K562 (cell line): ENCODE measurements around the gene ZNF672. TPM values are rescaled to one million over a fixed set of nuclear protein-coding genes. Genes with fewer than 3 reads are reported as not detected.

ENCODE experiments used
- ATAC-seq: fragments of 200-7000 bp; cut with Tn5 transposase; 3 replicates; pipeline ENCODE4 v1.9.1; 2020; ENCODE audit warnings: moderate library complexity
- BruUV-seq: library from RNA; stranded (reverse); fragments of 400-500 nt; replicated peaks from 2 replicates; lab custom pipeline; 2021; lab: Mats Ljungman, UMichigan
- CTCF ChIA-PET: fragments of 300-600 bp; formaldehyde crosslinking; extraction: SDS; loops from one replicate; lab custom pipeline; 2021; ENCODE audit warnings: low intra/inter-chr PET ratio; lab: Yijun Ruan, JAX
- POLR2A ChIA-PET: fragments of 300-600, 350-650 bp; sonication (Branson Sonifier 250); formaldehyde crosslinking; extraction: SDS; loops from one replicate; lab custom pipeline; 2021; ENCODE audit warnings: antibody characterized with exemption, inconsistent platforms; lab: Yijun Ruan, JAX
- DNase-seq, 4 experiments: peaks; one replicate each; pipeline versions ENCODE4 v3.0.0 to v3.0.0-alpha.2; 2011 to 2018; ENCODE audit warnings: low spot score in 3 of 4, mixed read lengths in 3 of 4; ENCODE audit errors: extremely low read depth in 1 of 4
- FAIRE-seq: peaks from 2 replicates; lab custom pipeline; 2011; peaks lifted over from hg19 to GRCh38; lab: Jason Lieb, UNC
- H2AFZ ChIP-seq: 2 replicates; pipeline ENCODE4 v1.6.0; 2011; ENCODE audit warnings: low read depth, low read length, control low read depth, inconsistent platforms
- H3K27ac ChIP-seq: fragments of 200-600 bp; 3 replicates; pipeline ENCODE4 v1.8.0; 2011; ENCODE audit warnings: low read depth, mild to moderate bottlenecking, control low read depth, inconsistent platforms, low read length, moderate library complexity, mixed read lengths; ENCODE audit errors: extremely low read depth
- H3K27me3 ChIP-seq, 2 experiments: fragments of 300-600 bp in 1 of 2; 2 replicates in 1 of 2; 3 replicates in 1 of 2; pipeline versions ENCODE4 v1.6.0 to v1.8.0; 2011; ENCODE audit warnings: inconsistent platforms in 2 of 2, low read length in 2 of 2, mild to moderate bottlenecking in 1 of 2, mixed read lengths in 1 of 2, moderate library complexity in 1 of 2; ENCODE audit not compliant: control insufficient read depth in 2 of 2, insufficient read depth in 2 of 2
- H3K36me3 ChIP-seq: fragments of 300-600 bp; 3 replicates; pipeline ENCODE4 v1.8.0; 2011; ENCODE audit warnings: mild to moderate bottlenecking, low read length, inconsistent platforms; ENCODE audit not compliant: control insufficient read depth, insufficient read depth
- H3K4me1 ChIP-seq, 2 experiments: fragments of 200-600 bp in 1 of 2; replicated peaks in 1 of 2; 2 replicates in 1 of 2; 3 replicates in 1 of 2; pipeline versions ENCODE4 v1.5.1 to v1.8.0; 2011; ENCODE audit warnings: inconsistent platforms in 2 of 2, low read length in 2 of 2, mild to moderate bottlenecking in 1 of 2, mixed read lengths in 1 of 2, moderate library complexity in 1 of 2; ENCODE audit not compliant: control insufficient read depth in 2 of 2, insufficient read depth in 2 of 2
- H3K4me2 ChIP-seq: 2 replicates; pipeline ENCODE4 v1.6.1; 2011; ENCODE audit warnings: low read length, control low read depth, inconsistent platforms, mixed read lengths; ENCODE audit not compliant: insufficient read depth
- H3K4me3 ChIP-seq: fragments of 200-600 bp; sonication (generic), shearing (Covaris generic); 2 replicates; pipeline ENCODE4 v1.5.1; 2016; ENCODE audit warnings: control low read depth, inconsistent platforms
- H3K79me2 ChIP-seq: fragments of 200-600 bp; 3 replicates; pipeline ENCODE4 v1.8.0; 2011; ENCODE audit warnings: low read length, inconsistent platforms; ENCODE audit not compliant: control insufficient read depth, insufficient read depth
- H3K9ac ChIP-seq, 2 experiments: 2 replicates each; pipeline versions ENCODE4 v1.6.0 to v1.6.1; 2011; ENCODE audit warnings: low read depth in 2 of 2, low read length in 2 of 2, control low read depth in 1 of 2, inconsistent platforms in 1 of 2, mild to moderate bottlenecking in 1 of 2, mixed read lengths in 1 of 2; ENCODE audit not compliant: insufficient read depth in 1 of 2
- H3K9me1 ChIP-seq: one replicate; pipeline ENCODE4 v1.6.0; 2011; ENCODE audit warnings: inconsistent platforms, mild to moderate bottlenecking, low read length, moderate library complexity; ENCODE audit not compliant: control insufficient read depth, insufficient read depth
- H3K9me3 ChIP-seq: replicated peaks from 2 replicates; pipeline ENCODE4 v1.5.1; 2011; ENCODE audit warnings: low read depth, low read length, inconsistent platforms; ENCODE audit not compliant: control insufficient read depth, insufficient read depth
- H4K20me1 ChIP-seq: replicated peaks from 2 replicates; pipeline ENCODE4 v1.6.1; 2011; ENCODE audit warnings: low read length, inconsistent platforms, mixed read lengths; ENCODE audit not compliant: control insufficient read depth, insufficient read depth
- CC2D1A ChIP-seq: fragments of 450-650 bp; IDR thresholded peaks from 2 replicates; pipeline ENCODE4 v1.6.1; 2017; ENCODE audit warnings: mild to moderate bottlenecking
- ETV6 ChIP-seq, 3 experiments: fragments of 150-350 bp in 1 of 3; sonication (generic) in 1 of 3; formaldehyde crosslinking in 1 of 3; IDR thresholded peaks; 2 replicates each; pipeline versions ENCODE4 v1.6.1 to v1.8.0; 2014 to 2022; ENCODE audit warnings: borderline replicate concordance in 2 of 3, low read depth in 2 of 3, antibody characterized with exemption in 1 of 3, low read length in 1 of 3, mild to moderate bottlenecking in 1 of 3, missing genetic modification reagents in 1 of 3
- MCM3 ChIP-seq: fragments of 450-650 bp; IDR thresholded peaks from 2 replicates; pipeline ENCODE4 v1.6.1; 2016
- NFIC ChIP-seq: fragments of 450-650 bp; IDR thresholded peaks from 2 replicates; pipeline ENCODE4 v1.6.1; 2017; ENCODE audit warnings: mild to moderate bottlenecking, inconsistent platforms
- POLR2B ChIP-seq: fragments of 450-650 bp; IDR thresholded peaks from 2 replicates; pipeline ENCODE4 v1.6.1; 2018; ENCODE audit warnings: low read depth; ENCODE audit not compliant: partially characterized antibody
- RAD21 ChIP-seq, 2 experiments: fragments of 250-450 bp in 1 of 2; fragments of 450-650 bp in 1 of 2; sonication (Bioruptor Pico) in 1 of 2; formaldehyde crosslinking in 1 of 2; IDR thresholded peaks in 1 of 2; conservative IDR thresholded peaks in 1 of 2; 2 replicates each; pipeline versions ENCODE4 v1.4.0 to v1.8.0; 2020 to 2022; ENCODE audit warnings: mild to moderate bottlenecking in 2 of 2, moderate library complexity in 1 of 2
- RCOR1 ChIP-seq, 2 experiments: IDR thresholded peaks; 2 replicates each; pipeline ENCODE4 v1.6.1; 2012; ENCODE audit warnings: low read depth in 2 of 2, low read length in 2 of 2, borderline replicate concordance in 1 of 2, improper control_type of control experiment in 1 of 2
- RNF2 ChIP-seq: sonication (generic); IDR thresholded peaks from 2 replicates; pipeline ENCODE4 v1.6.1; 2016
- SIN3B ChIP-seq: fragments of 450-650 bp; IDR thresholded peaks from 2 replicates; pipeline ENCODE4 v1.6.1; 2017; ENCODE audit warnings: low read depth, mild to moderate bottlenecking, moderate library complexity
- SMC3 ChIP-seq: conservative IDR thresholded peaks from 2 replicates; pipeline ENCODE4 v1.6.1; 2011; ENCODE audit warnings: low read depth, low read length, improper control_type of control experiment; ENCODE audit not compliant: insufficient read depth
- TEAD4 ChIP-seq, 2 experiments: sonication (generic) in 1 of 2; formaldehyde crosslinking in 1 of 2; IDR thresholded peaks; 2 replicates each; pipeline versions ENCODE4 v1.6.1 to v1.8.0; 2012 to 2022; ENCODE audit warnings: borderline replicate concordance in 1 of 2, inconsistent platforms in 1 of 2, low read length in 1 of 2, mild to moderate bottlenecking in 1 of 2, missing genetic modification reagents in 1 of 2
- ZBTB11 ChIP-seq, 3 experiments: fragments of 200-800 bp in 1 of 3; fragments of 250-450 bp in 1 of 3; fragments of 450-650 bp in 1 of 3; sonication (Bioruptor Pico) in 1 of 3; sonication (Bioruptor generic) in 1 of 3; formaldehyde crosslinking in 1 of 3; IDR thresholded peaks; 2 replicates each; pipeline versions ENCODE4 v1.6.1 to v1.8.0; 2016 to 2022; ENCODE audit warnings: mild to moderate bottlenecking in 2 of 3, missing genetic modification characterization in 2 of 3, missing compliant biosample characterization in 1 of 3, moderate library complexity in 1 of 3
- ZBTB9 ChIP-seq: fragments of 450-650 bp; formaldehyde crosslinking; IDR thresholded peaks from 2 replicates; pipeline ENCODE4 v1.4.0; 2020; ENCODE audit warnings: mild to moderate bottlenecking, moderate library complexity
- ZNF232 ChIP-seq: sonication (generic); formaldehyde crosslinking; IDR thresholded peaks from 2 replicates; pipeline ENCODE4 v1.8.0; 2022; ENCODE audit warnings: mild to moderate bottlenecking, missing genetic modification reagents
- WGBS: fragments of 100-300 bp; shearing (Covaris generic); methylation state at CpG from one replicate; pipeline ENCODE4 v1.1.6; 2016; ENCODE audit warnings: low coverage, mixed read lengths; ENCODE audit not compliant: insufficient coverage; ENCODE audit errors: missing lambda C conversion rate; 5-methylcytosine and 5-hydroxymethylcytosine counted together
- in situ Hi-C: fragments of 300-500 bp; cut with MboI; formaldehyde crosslinking; loops from 4 replicates; pipeline ENCODE4 v1.15.0; 2018; ENCODE audit warnings: inconsistent platforms, mixed read lengths
- intact Hi-C: fragments of 100-400 bp; cut with micrococcal nuclease; formaldehyde crosslinking; loops from 2 replicates; pipeline ENCODE4 v1.14.2; 2022
- polyA plus RNA-seq, 8 experiments: library from polyadenylated mRNA; depleted of rRNA in 4 of 8; stranded (reverse) in 5 of 8; unstranded in 3 of 8; fragments of >200 nt; fragmentation: Nextera tagmentation in 2 of 8; fragmentation: Illumina TruSeq in 1 of 8; extraction: Ambion mirVana in 2 of 8; extraction: Trizol in 1 of 8; gene quantifications; 2 replicates each; pipeline versions ENCODE4 v1.2.1 to v1.2.3, GENCODE V29; 2011 to 2014; ENCODE audit warnings: inconsistent platforms in 1 of 8, missing spikeins in 1 of 8
- total RNA-seq, 7 experiments: library from RNA; depleted of rRNA in 6 of 7; stranded (reverse); fragments of >200 nt in 6 of 7; fragmentation: Illumina TruSeq in 2 of 7; extraction: Trizol in 2 of 7; gene quantifications; 2 replicates each; pipeline versions ENCODE4 v1.2.1 to v1.2.3, GENCODE V29; 2011 to 2021; ENCODE audit warnings: low replicate concordance in 1 of 7

ZNF672 gene
- total and polyA plus RNA-seq, 9 of the 15 experiments (the other 6 are each of a cell fraction or from before 2014, with no cell fraction given), result 1.9 to 57.9 (median 24.1) TPM

GRCh38 chr1:248841702-248842395, 3.8 kb downstream of the ZNF672 start:
- DNase-seq (peak in 1 of 4 experiments; percentile 77), FAIRE-seq (peak; percentile 68), ATAC-seq (peak; percentile 3; the same call in 1 of the 3 replicates)
- intact Hi-C loops (loop anchor here (1.0 kb wide), 1 partner anchor 64 kb away; the partner anchor contains the start of gene PGBD2), in situ Hi-C loops (no loop called here)
- Histone ChIP-seq H3K9me3 (no peaks in the 10 kb centered on the region), H3K9me1 (no peaks in the 10 kb centered on the region), H3K9ac (peak overlapping the region; percentile 30 to 31; a peak in 2 of 4 replicates), H3K4me3 (no peak overlapping the region), H3K4me1 (peaks cover 21 to 37% of the 10 kb centered on the region in 2 experiments), H2AFZ (no peak overlapping the region), H3K27ac (peak overlapping the region; percentile 8; the same call in 1 of the 3 replicates), H4K20me1 (no peaks in the 10 kb centered on the region), H3K27me3 (no peaks in the 10 kb centered on the region), H3K4me2 (peak overlapping the region; percentile 99; the same call in 1 of the 2 replicates), H3K79me2 (peaks cover 64% of the 10 kb centered on the region), H3K36me3 (peaks cover 49% of the 10 kb centered on the region)
- POLR2A ChIA-PET, result interaction anchor here (0.6 to 1.1 kb wide), 2 partner anchors 16 to 36 kb away, joined by 3 read pairs; partner anchors contain the start of gene SH3BP5L
- WGBS, result 48% methylated on average over 12 of the region's 12 CpGs
- BruUV-seq, result no TSS peak
- CTCF ChIA-PET, result interaction anchor here (0.7 to 0.9 kb wide), 2 partner anchors 65 to 83 kb away, joined by 3 to 4 read pairs; no protein-coding TSS in a partner anchor
- TF ChIP-seq ZNF232 (CRISPR knock-in tag) (no peak), SIN3B (no peak), NFIC (0 out of 2 replicates have a peak, but pooled peaks have one; percentile 25), ETV6 (IDR thresholded peaks at IDR 0.05; ENCODE audit: borderline replicate concordance in 1 of 2, low read depth in 2 of 2, low read length in 1 of 2) (no peak), ETV6 (CRISPR knock-in tag; IDR thresholded peaks at IDR 0.05; ENCODE audit: borderline replicate concordance) (no peak), ZBTB11 (CRISPR knock-in tag; IDR thresholded peaks at IDR 0.05) (no peak), MCM3 (no peak), RCOR1 (IDR thresholded peaks at IDR 0.05; ENCODE audit: borderline replicate concordance in 1 of 2, low read depth in 2 of 2, low read length in 2 of 2) (peak in 1 of 2 experiments; percentile 28; a peak in 1 of 4 replicates), TEAD4 (IDR thresholded peaks at IDR 0.05; ENCODE audit: low read length) (peak; percentile 18; the same call in 1 of the 2 replicates), TEAD4 (CRISPR knock-in tag; IDR thresholded peaks at IDR 0.05; ENCODE audit: borderline replicate concordance) (no peak), SMC3 (peak; percentile 60; the same call in 1 of the 2 replicates), CC2D1A (0 out of 2 replicates have a peak, but pooled peaks have one; percentile 30), RAD21 (CRISPR knock-in tag; conservative IDR thresholded peaks at IDR 0.05 in 1 of 2, IDR thresholded peaks at IDR 0.05 in 1 of 2) (peak; percentile 81 to 82), POLR2B (no peak), ZBTB9 (no peak), RNF2 (no peak)
